ENCODE data around the gene APBA2.

The APBA2 gene

DNA sequence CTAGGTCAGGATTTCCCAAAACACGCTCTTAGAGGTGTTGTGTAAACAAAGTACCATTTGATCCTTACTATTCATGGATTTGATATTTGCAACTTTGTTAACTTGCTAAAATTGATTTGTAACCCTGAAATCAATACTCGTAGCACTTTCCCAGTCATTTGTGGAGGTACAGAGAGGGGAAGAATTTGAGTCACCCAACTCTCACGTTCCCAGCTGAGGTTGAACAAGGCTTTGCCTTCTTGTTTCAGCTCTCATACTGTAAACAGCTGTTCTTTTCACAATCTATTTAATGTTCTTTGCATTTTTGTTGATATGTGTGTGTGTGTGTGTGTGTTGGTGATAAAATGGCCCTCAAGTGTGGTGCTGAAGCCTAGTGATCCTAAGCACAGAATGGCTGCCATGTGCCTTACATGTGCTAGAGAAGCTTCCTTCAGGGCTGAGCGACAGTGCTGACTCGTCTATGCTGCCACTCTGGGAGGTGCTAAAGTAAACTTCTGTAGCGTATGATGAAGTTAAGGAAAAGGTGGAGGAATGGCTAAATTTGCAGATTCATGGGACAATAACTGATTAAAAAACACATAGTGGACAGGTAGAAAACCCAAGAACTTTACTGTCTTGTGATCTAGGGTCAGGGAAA is 173.2 kb downstream of the APBA2 start:
- no peak for DNase-seq (ENCODE audit: low read depth)

DNA sequence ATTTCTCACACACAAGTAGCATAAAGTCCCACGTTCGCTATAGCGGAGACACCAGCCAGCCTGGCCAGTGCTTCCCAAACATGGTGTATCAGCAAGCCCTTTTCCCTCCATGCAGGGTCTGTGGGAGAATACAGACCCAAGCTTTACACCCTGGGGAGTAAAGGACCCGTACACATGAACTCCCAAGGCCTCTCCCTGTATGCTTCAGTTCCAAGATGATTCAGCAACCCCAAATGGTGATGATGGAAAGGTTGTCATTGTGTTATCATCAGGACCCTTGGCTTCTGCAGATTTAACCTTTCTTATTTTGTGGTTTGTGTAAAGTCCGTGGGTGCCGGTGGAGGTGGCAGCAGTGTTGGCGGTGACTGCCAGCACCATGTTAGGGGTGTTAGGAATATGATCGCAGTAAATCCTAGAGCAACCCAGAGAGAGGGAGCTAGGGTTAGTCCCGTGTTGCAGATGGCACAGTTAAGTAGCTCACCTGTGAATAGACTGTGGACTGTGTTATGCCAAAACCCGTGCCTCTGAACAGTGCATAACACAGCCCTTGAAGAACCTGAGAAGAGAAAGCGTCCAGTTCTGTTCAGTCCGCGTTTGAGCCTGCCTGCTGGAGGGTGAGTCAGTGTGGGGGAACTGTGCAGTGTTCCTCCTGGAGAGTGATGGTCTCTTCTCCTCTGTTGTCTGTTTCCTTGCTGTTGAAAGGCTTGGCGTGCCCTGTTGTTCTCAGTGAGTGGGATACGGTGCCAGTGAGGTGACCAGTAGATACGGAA is 174.3 kb downstream of the APBA2 start:
- DNase-seq (ENCODE audit: low read depth), result no peak

DNA sequence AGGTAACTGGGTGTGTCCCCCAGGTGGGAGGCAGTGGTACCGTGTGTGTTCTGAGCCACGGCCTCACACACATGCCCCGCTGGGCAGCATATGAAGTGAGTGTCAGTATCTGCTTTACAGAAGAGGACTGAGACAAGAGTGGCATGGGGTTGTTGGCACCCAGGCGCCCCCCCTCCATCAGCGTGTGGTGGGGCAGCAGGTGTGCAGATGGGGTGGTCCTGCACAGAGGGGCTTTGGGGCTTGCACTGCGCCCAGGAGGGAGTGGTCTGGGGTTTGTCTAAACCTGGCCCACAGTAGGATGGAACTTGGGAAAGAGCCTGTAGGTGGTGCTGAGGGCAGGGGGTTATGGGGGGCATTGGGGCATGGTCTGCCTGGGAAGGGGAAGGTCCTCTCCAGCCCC is 176.0 kb downstream of the APBA2 start:
- DNase-seq (ENCODE audit: low read depth), result no peak

DNA sequence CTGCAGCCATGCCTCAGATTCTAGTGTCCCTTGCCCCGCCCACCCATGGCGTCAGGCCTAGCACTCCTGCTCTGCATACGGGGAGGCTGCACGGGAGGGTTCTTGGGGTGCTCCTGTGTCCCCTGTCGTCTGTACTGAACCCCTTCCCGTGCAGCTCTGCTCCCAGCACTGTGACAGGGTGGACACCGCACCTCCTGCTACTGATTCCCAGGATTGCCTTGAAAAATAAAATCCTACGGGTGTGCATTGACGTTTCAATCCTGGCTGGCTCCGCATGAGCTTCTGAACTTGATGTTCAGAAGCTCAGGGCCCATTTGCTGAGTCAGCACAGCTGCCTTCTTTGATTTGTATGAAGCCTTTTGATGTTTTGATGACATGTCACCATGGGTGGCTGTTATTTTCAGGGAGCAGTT is 176.4 kb downstream of the APBA2 start:
- no peak for DNase-seq (ENCODE audit: low read depth)

DNA sequence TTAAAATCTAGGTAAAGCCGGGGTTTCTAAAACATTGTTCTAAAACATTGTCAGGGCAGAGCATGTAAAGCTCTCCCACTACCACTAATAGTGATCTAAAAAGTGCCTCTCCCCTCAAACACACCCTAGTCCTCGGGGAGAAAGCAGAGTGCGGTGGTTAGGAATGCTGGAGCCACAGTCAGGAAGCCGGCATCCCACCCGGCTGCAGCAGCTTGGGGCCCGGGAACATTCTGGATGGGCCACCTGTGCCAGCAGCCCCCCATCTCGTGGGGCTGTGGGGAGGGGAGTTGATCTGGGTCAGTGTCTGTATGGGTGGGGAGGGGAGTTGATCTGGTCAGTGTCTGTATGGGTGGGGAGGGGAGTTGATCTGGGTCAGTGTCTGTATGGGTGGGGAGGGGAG is 176.9 kb downstream of the APBA2 start:
- no peak for DNase-seq (ENCODE audit: low read depth)

- no peak for DNase-seq (ENCODE audit: low read depth)
These were observed 177.9 kb downstream of the APBA2 start for GRCh38 chr15:29063646-29064045.

- DNase-seq (ENCODE audit: low read depth), result no peak
These were observed 178.5 kb downstream of the APBA2 start for GRCh38 chr15:29064290-29064689.

GRCh38 chr15:29064731-29065130 is 179.0 kb downstream of the APBA2 start:
- no peak for DNase-seq (ENCODE audit: low read depth)

GRCh38 chr15:29065571-29065970 is 179.8 kb downstream of the APBA2 start:
- DNase-seq (ENCODE audit: low read depth), result no peak

DNA sequence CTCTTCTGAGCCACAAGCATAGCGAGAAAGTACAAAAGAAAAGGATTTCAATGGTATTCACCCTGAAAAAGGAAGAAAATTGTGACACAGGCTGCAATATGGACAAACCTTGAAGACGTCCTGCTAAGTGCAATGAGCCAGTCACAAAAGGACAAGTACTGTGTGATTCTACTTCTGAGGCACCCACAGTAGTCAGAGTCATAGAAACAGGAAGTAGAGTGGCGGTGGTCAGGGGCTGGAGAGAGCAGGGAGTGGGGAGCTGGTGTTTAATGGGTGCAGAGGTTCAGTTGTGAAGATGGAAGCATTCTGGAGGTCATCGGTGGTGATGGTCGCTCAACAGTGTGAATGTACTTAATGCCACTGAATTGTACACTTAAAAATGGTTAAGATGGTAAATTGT is 180.5 kb downstream of the APBA2 start:
- no peak for DNase-seq (ENCODE audit: low read depth)

DNA sequence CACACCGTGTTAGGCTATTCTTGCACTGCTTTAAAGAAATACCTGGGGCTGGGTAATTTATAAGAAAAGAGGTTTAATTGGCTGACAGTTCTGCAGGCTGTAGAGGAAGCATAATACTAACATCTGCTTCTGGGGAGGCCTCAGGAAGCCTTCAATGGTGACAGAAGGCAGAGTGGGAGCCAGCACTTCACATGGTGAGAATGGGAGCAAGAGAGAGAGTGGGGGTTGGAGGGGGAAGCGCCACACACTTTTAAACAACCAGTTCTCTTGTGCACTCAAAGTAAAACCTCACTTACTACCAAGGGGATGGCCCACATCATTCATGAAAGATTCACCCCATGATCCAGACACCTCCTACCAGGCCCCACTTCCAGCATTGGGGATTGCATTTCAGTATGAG is 181.1 kb downstream of the APBA2 start:
- no peak for DNase-seq (ENCODE audit: low read depth)

DNA sequence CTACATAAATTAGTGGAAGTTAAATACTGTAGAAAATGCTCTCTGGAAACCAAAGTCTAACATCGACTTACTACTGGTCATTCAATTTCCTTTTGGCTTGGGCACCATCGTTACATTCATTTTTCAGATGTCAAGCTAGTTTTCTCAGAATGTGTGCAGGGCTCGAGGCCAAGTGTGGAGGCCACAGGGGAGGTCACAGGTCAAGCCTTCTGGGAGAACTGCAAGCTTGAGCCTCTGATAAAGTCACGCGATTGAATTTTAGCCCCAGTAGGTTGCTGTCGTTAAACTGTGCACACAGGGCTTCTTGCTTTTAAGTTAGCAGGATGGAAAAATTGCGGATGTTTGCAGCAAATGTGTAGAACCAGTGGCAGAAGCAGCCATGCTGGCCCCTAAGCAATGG is 182.2 kb downstream of the APBA2 start:
- DNase-seq (ENCODE audit: low read depth), result no peak

DNA sequence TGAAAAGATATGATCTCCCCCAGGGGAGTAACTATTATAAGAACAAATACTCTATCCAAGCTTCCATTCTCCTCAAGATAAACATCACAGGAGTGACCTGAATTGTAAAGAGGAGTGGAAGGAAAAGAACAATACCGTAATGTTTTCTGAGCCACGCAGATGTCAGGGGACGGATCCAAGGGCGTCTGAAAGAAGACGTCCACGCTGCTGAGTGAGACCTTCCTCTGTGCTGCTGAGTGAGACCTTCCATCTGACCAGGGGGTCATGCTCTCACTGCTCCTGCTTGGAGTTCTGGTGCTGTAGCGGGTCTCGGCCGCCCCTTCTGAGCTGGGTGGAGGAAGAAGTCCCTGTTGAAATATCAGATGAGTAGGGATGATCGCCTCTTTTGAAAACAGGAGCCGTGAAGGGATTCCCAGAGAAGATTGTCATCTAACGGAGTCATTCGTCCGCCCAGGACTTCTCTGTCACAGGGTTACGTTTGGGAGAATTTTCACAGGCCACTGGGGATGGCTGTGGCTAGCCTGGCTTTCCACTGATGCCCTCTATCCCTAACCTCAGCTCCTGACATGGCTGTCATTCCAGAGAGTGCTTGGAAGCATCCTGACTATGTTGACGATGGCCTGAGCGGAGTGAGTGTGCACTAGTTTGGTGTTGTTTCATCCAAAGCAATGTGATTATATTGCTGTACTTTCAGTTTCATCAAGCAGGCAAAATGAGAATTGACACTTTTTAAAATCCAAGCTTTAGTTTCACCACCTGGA is 184.9 kb downstream of the APBA2 start:
- DNase-seq (ENCODE audit: low read depth), result no peak

GRCh38 chr15:29071232-29071881 is 185.6 kb downstream of the APBA2 start:
- DNase-seq (ENCODE audit: low read depth), result no peak

- DNase-seq (ENCODE audit: low read depth), result no peak
These were observed 186.1 kb downstream of the APBA2 start for GRCh38 chr15:29071882-29072273.

- DNase-seq (ENCODE audit: low read depth), result no peak
These were observed 186.7 kb downstream of the APBA2 start for GRCh38 chr15:29072444-29072843.

GRCh38 chr15:29074045-29074444 is 188.3 kb downstream of the APBA2 start:
- no peak for DNase-seq (ENCODE audit: low read depth)

DNA sequence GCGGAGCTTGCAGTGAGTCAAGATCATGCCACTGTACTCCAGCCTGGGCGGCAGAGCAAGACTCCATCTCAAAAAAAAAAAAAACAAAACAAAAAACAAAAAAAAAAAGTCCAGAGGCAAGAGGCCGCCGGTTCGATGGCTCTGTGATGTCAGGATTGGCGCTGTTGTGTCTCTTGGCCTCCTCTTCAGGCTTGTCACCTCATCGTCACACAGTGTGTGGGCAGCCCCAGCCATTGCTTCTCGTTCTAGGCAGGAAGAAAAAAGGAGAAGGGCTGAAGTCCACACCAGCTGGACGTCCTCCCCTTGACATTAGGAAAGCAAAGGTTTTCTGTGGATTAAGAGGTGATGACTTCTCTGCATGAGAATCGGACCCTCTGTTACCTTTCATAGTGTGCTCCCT is 192.8 kb downstream of the APBA2 start:
- DNase-seq (ENCODE audit: low read depth), result no peak

- no peak for DNase-seq (ENCODE audit: low read depth)
These were observed 193.7 kb downstream of the APBA2 start for GRCh38 chr15:29079479-29079878.

- no peak for DNase-seq (ENCODE audit: low read depth)
These were observed 196.0 kb downstream of the APBA2 start for GRCh38 chr15:29081781-29082180.

DNA sequence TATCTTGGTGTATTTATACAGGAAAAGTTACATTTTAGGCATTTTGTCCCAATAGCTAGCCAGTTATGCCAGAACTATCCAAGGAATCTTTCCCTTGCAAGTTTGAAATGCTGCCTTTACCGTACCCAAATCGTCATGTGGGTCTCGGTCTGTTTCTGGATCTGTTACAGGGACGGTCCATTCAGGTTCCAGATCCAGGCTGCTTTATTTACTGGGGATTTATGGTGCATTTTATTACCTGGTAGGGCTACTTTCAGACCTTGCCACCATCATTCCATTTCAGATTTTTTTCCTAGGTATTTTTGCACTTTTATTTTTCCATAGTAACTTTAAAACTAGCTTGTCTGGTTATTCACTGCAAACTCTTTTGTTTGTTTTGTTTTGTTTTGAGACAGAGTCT is 197.4 kb downstream of the APBA2 start:
- DNase-seq (ENCODE audit: low read depth), result no peak

DNA sequence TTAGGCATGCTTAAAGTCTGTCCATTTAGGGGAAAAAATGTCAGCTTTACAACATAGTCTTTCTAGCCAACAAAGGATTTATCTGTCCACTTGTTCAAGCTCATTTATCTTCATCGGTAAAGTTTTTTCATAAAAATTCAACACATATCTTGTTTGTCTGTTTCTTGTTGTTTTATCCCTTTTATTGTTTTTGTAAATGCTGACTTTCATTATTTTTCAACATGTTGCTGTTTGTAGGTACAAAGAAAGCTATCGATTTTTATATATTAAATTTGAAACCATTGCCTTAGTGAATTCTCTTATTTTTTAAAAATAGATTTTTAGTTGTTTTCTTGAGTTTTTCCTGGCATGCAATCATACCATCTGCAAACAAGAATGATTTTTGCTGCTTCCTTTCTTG is 198.1 kb downstream of the APBA2 start:
- no peak for DNase-seq (ENCODE audit: low read depth)

DNA sequence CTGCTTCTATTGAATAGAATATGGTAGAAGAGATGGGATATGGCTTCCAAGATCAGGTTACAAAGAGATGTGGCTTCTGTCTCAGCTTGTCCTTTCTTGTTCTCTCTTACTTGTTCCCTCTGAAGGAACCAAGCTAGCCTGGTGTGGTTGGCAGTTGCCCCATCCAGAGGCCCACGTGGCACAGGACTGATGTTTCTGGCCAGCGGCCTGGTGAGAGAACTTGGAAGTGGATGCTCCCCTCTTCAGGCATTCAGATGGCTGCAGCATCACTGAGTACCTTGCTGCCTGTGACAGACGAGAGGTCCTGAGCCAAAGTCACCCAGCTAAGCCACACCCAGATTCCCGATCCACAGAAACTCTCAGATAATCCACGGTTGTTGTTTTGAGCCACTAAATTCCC is 200.2 kb downstream of the APBA2 start:
- DNase-seq (ENCODE audit: low read depth), result no peak

All from stromal cell of bone marrow (primary cell).